Natural killer cell (primary cell): ENCODE results near the gene CLTB. TPM values are rescaled to one million over a fixed set of nuclear protein-coding genes. Genes with fewer than 3 reads are reported as not detected.

Source experiments
- ATAC-seq, 3 donors: fragments of 150-1000 bp in 2 of 3; fragments of 200-7000 bp in 1 of 3; cut with Tn5 transposase; 1 replicate in 1 of 3; 2 replicates in 2 of 3; pipeline ENCODE4 v1.10.0; 2021; ENCODE audit warnings: mild to moderate bottlenecking in 2 of 3, moderate library complexity in 2 of 3
- DNase-seq, 2 donors: peaks; one replicate each; pipeline versions ENCODE4 v3.0.0 to v3.0.0-alpha.2; 2013 to 2021; ENCODE audit warnings: mixed read lengths in 1 of 2
- H3K27ac ChIP-seq: one replicate; pipeline ENCODE4 v1.5.1; 2013; ENCODE audit warnings: mild to moderate bottlenecking, low read length
- H3K27me3 ChIP-seq: one replicate; pipeline ENCODE4 v1.6.1; 2013; ENCODE audit warnings: low read length; ENCODE audit not compliant: control insufficient read depth, insufficient read depth
- H3K36me3 ChIP-seq: one replicate; pipeline ENCODE4 v1.6.1; 2013; ENCODE audit warnings: low read length; ENCODE audit not compliant: control insufficient read depth, insufficient read depth
- H3K4me1 ChIP-seq: one replicate; pipeline ENCODE4 v1.6.1; 2013; ENCODE audit warnings: low read length; ENCODE audit not compliant: control insufficient read depth, insufficient read depth
- H3K4me3 ChIP-seq: one replicate; pipeline ENCODE4 v1.5.1; 2013; ENCODE audit warnings: low read length
- H3K9me3 ChIP-seq: one replicate; pipeline ENCODE4 v1.6.1; 2013; ENCODE audit warnings: low read length; ENCODE audit not compliant: control insufficient read depth, insufficient read depth
- H3K27ac Mint-ChIP-seq, 2 donors: one replicate each; pipeline ENCODE4 v1.8.0; 2022; ENCODE audit warnings: mild to moderate bottlenecking in 2 of 2, mixed read lengths in 2 of 2, moderate library complexity in 1 of 2
- H3K27me3 Mint-ChIP-seq, 2 donors: one replicate each; pipeline ENCODE4 v1.8.0; 2022; ENCODE audit warnings: low read depth in 2 of 2, mixed read lengths in 2 of 2
- H3K36me3 Mint-ChIP-seq: one replicate; pipeline ENCODE4 v1.8.0; 2022; ENCODE audit warnings: mixed read lengths
- H3K4me1 Mint-ChIP-seq, 2 donors: one replicate each; pipeline ENCODE4 v1.8.0; 2022; ENCODE audit warnings: mixed read lengths in 2 of 2
- H3K4me3 Mint-ChIP-seq: one replicate; pipeline ENCODE4 v1.8.0; 2022; ENCODE audit warnings: mild to moderate bottlenecking, moderate library complexity, mixed read lengths
- H3K9me3 Mint-ChIP-seq, 2 donors: one replicate each; pipeline ENCODE4 v1.8.0; 2022; ENCODE audit warnings: mixed read lengths in 2 of 2
- CTCF ChIP-seq: fragments of 200-600 bp; IDR thresholded peaks from one replicate; pipeline ENCODE4 v1.8.0; 2022; ENCODE audit warnings: antibody characterized with exemption
- WGBS: methylation state at CpG from one replicate; pipeline ENCODE4 v1.1.7; 2013; ENCODE audit warnings: missing lambda C conversion rate; ENCODE audit not compliant: insufficient coverage; 5-methylcytosine and 5-hydroxymethylcytosine counted together
- intact Hi-C: fragments of 100-400 bp; cut with micrococcal nuclease; formaldehyde crosslinking; loops from one replicate; pipeline ENCODE4 v1.14.2; 2022
- total RNA-seq, 4 donors: library from RNA; stranded (reverse); fragments of 120-200 nt in 1 of 4; gene quantifications; one replicate each; pipeline versions ENCODE4 v1.2.3 to v1.2.4, GENCODE V29; 2013 to 2022

CLTB gene
- total RNA-seq, 3 donors from 2014 or later (not counting 1 experiment from before 2014, with no cell fraction given): 60.6 to 77.2 (median 70.4) TPM

GRCh38 chr5:176406436-176407052 is 9.8 kb downstream of the CLTB start:
- Mint-ChIP-seq H3K27me3 (no peaks in the 10 kb centered on the region), H3K27ac (no peak overlapping the region), H3K9me3 (no peaks in the 10 kb centered on the region), H3K4me1 (peaks cover 14% of the 10 kb centered on the region in 2 donors), H3K36me3 (no peaks in the 10 kb centered on the region), H3K4me3 (no peak overlapping the region)
- 94% methylated on average over 9 of the region's 9 CpGs for WGBS
- H3K27me3 ChIP-seq: no peaks in the 10 kb centered on the region
- peaks cover 15% of the 10 kb centered on the region for H3K36me3 ChIP-seq
- TF ChIP-seq CTCF: no peak
- H3K4me3 ChIP-seq: no peak overlapping the region
- no peak for DNase-seq
- intact Hi-C loops: no loop called here
- no peak overlapping the region for H3K27ac ChIP-seq
- no peaks in the 10 kb centered on the region for H3K9me3 ChIP-seq
- no peak for ATAC-seq
- H3K4me1 ChIP-seq: no peaks in the 10 kb centered on the region

GRCh38 chr5:176405656-176406435 is 10.5 kb downstream of the CLTB start:
- Mint-ChIP-seq H3K36me3 (no peaks in the 10 kb centered on the region), H3K9me3 (no peaks in the 10 kb centered on the region), H3K27me3 (no peaks in the 10 kb centered on the region), H3K27ac (no peak overlapping the region), H3K4me1 (peaks cover 7% of the 10 kb centered on the region in 2 donors), H3K4me3 (no peak overlapping the region)
- H3K4me3 ChIP-seq: no peak overlapping the region
- TF ChIP-seq CTCF: no peak
- no peaks in the 10 kb centered on the region for H3K4me1 ChIP-seq
- H3K36me3 ChIP-seq: peaks cover 15% of the 10 kb centered on the region
- 95% methylated on average over 20 of the region's 20 CpGs for whole genome bisulfite sequencing
- peak in 1 of 3 donors; percentile 11 for ATAC-seq
- H3K9me3 ChIP-seq: no peaks in the 10 kb centered on the region
- H3K27ac ChIP-seq: no peak overlapping the region
- no peak for DNase-seq
- intact Hi-C loops: no loop called here
- H3K27me3 ChIP-seq: no peaks in the 10 kb centered on the region

GRCh38 chr5:176401281-176402205 is 14.8 kb downstream of the CLTB start:
- TF ChIP-seq CTCF: no peak
- Mint-ChIP-seq H3K27ac (peak overlapping the region in 1 of 2 donors; percentile 35), H3K4me1 (peaks cover 0 to 4% of the 10 kb centered on the region in 2 donors), H3K4me3 (no peak overlapping the region), H3K36me3 (no peaks in the 10 kb centered on the region), H3K27me3 (no peaks in the 10 kb centered on the region), H3K9me3 (no peaks in the 10 kb centered on the region)
- Histone ChIP-seq H3K4me3 (no peak overlapping the region), H3K27ac (no peak overlapping the region), H3K9me3 (no peaks in the 10 kb centered on the region), H3K4me1 (no peaks in the 10 kb centered on the region), H3K36me3 (peaks cover 7% of the 10 kb centered on the region), H3K27me3 (no peaks in the 10 kb centered on the region)
- DNase-seq (no peak), ATAC-seq (no peak)
- intact Hi-C loops: no loop called here
- WGBS: 94% methylated on average over 20 of the region's 22 CpGs
